H9 (cell line): Measurements from ENCODE around the gene KCNJ1. TPM values are rescaled to one million over a fixed set of nuclear protein-coding genes. Genes with fewer than 3 reads are reported as not detected.

Experiments used
- DNase-seq: peaks from one replicate; pipeline ENCODE4 v3.0.0-alpha.2; 2017
- H2AFZ ChIP-seq: one replicate; pipeline ENCODE4 v1.6.1; 2013; ENCODE audit warnings: mild to moderate bottlenecking, low read length, control low read depth, moderate library complexity
- H2AK5ac ChIP-seq: 2 replicates; pipeline ENCODE4 v1.6.1; 2013; ENCODE audit warnings: low read length, control low read depth, mixed read lengths; ENCODE audit not compliant: insufficient read length
- H2BK120ac ChIP-seq: one replicate; pipeline ENCODE4 v1.6.1; 2013; ENCODE audit warnings: low read depth, mild to moderate bottlenecking, low read length, control low read depth, inconsistent platforms; ENCODE audit not compliant: poor library complexity, severe bottlenecking
- H2BK12ac ChIP-seq: 2 replicates; pipeline ENCODE4 v1.6.1; 2013; ENCODE audit warnings: low read length, control low read depth, mixed read lengths, low read depth; ENCODE audit not compliant: insufficient read length
- H2BK15ac ChIP-seq: 2 replicates; pipeline ENCODE4 v1.6.1; 2013; ENCODE audit warnings: low read depth, low read length, control low read depth
- H2BK20ac ChIP-seq: one replicate; pipeline ENCODE4 v1.6.1; 2013; ENCODE audit warnings: low read depth, mild to moderate bottlenecking, low read length, control low read depth, inconsistent platforms; ENCODE audit not compliant: poor library complexity, severe bottlenecking
- H2BK5ac ChIP-seq: 2 replicates; pipeline ENCODE4 v1.6.1; 2013; ENCODE audit warnings: low read length, control low read depth, mixed read lengths; ENCODE audit not compliant: insufficient read length
- H3K14ac ChIP-seq: 2 replicates; pipeline ENCODE4 v1.6.1; 2013; ENCODE audit warnings: low read length, control low read depth; ENCODE audit not compliant: insufficient read depth
- H3K18ac ChIP-seq: 2 replicates; pipeline ENCODE4 v1.6.1; 2013; ENCODE audit warnings: low read depth, mild to moderate bottlenecking, mixed read lengths, low read length, control low read depth; ENCODE audit not compliant: insufficient read length
- H3K23ac ChIP-seq: 2 replicates; pipeline ENCODE4 v1.6.1; 2013; ENCODE audit warnings: low read length, control low read depth, mixed read lengths, low read depth; ENCODE audit not compliant: insufficient read length
- H3K23me2 ChIP-seq: 2 replicates; pipeline ENCODE4 v1.6.1; 2013; ENCODE audit warnings: low read depth, mild to moderate bottlenecking, mixed read lengths, low read length, control low read depth; ENCODE audit not compliant: insufficient read length, poor library complexity, severe bottlenecking
- H3K27ac ChIP-seq: 2 replicates; pipeline ENCODE4 v1.5.1; 2013; ENCODE audit warnings: low read length, control low read depth, mixed read lengths, low read depth; ENCODE audit not compliant: insufficient read length
- H3K27me3 ChIP-seq: 2 replicates; pipeline ENCODE4 v1.6.1; 2013; ENCODE audit warnings: low read length, control low read depth, inconsistent platforms; ENCODE audit not compliant: insufficient read depth
- H3K4ac ChIP-seq: 2 replicates; pipeline ENCODE4 v1.6.1; 2013; ENCODE audit warnings: low read depth, mild to moderate bottlenecking, control low read depth, inconsistent platforms, low read length, moderate library complexity
- H3K4me1 ChIP-seq: 2 replicates; pipeline ENCODE4 v1.6.1; 2013; ENCODE audit warnings: low read length, control low read depth, inconsistent platforms; ENCODE audit not compliant: insufficient read depth
- H3K4me2 ChIP-seq: 2 replicates; pipeline ENCODE4 v1.6.1; 2013; ENCODE audit warnings: low read length, control low read depth, mixed read lengths; ENCODE audit not compliant: insufficient read length, insufficient read depth
- H3K56ac ChIP-seq: 2 replicates; pipeline ENCODE4 v1.6.1; 2013; ENCODE audit warnings: low read depth, mild to moderate bottlenecking, mixed read lengths, low read length, control low read depth; ENCODE audit not compliant: insufficient read length
- H3K79me1 ChIP-seq: 2 replicates; pipeline ENCODE4 v1.6.1; 2013; ENCODE audit warnings: low read depth, mild to moderate bottlenecking, moderate library complexity, low read length, control low read depth, inconsistent platforms; ENCODE audit not compliant: insufficient read depth, poor library complexity, severe bottlenecking
- H3K79me2 ChIP-seq: 2 replicates; pipeline ENCODE4 v1.6.1; 2013; ENCODE audit warnings: low read length, control low read depth, inconsistent platforms; ENCODE audit not compliant: insufficient read depth
- H3K9ac ChIP-seq: 2 replicates; pipeline ENCODE4 v1.6.1; 2013; ENCODE audit warnings: low read length, control low read depth, mixed read lengths; ENCODE audit not compliant: insufficient read length; ENCODE audit errors: extremely low read depth
- H3K9me3 ChIP-seq: one replicate; pipeline ENCODE4 v1.6.1; 2013; ENCODE audit warnings: low read depth, low read length, inconsistent platforms; ENCODE audit not compliant: control insufficient read depth
- H3T11ph ChIP-seq: one replicate; pipeline ENCODE4 v1.6.1; 2013; ENCODE audit warnings: mild to moderate bottlenecking, low read length, control low read depth, inconsistent platforms
- H4K20me1 ChIP-seq: one replicate; pipeline ENCODE4 v1.6.1; 2013; ENCODE audit not compliant: control insufficient read depth, insufficient read length, insufficient read depth
- H4K5ac ChIP-seq: 2 replicates; pipeline ENCODE4 v1.6.1; 2013; ENCODE audit warnings: low read depth, mild to moderate bottlenecking, mixed read lengths, low read length, control low read depth; ENCODE audit not compliant: insufficient read length
- H4K8ac ChIP-seq: replicated peaks from 2 replicates; pipeline ENCODE4 v1.6.1; 2013; ENCODE audit warnings: low read length, control low read depth, mixed read lengths, low read depth; ENCODE audit not compliant: insufficient read length
- H4K91ac ChIP-seq: 2 replicates; pipeline ENCODE4 v1.6.1; 2013; ENCODE audit warnings: low read depth, mild to moderate bottlenecking, moderate library complexity, mixed read lengths, low read length, control low read depth; ENCODE audit not compliant: insufficient read length
- H3K27ac Mint-ChIP-seq, 3 experiments: 2 replicates in 2 of 3; 3 replicates in 1 of 3; pipeline ENCODE4 v1.8.0; 2020 to 2021; ENCODE audit warnings: mixed read lengths in 3 of 3, mild to moderate bottlenecking in 1 of 3, moderate library complexity in 1 of 3
- H3K27me3 Mint-ChIP-seq: 2 replicates; pipeline ENCODE4 v1.8.0; 2021; ENCODE audit warnings: low read depth, mild to moderate bottlenecking, moderate library complexity, mixed read lengths
- H3K36me3 Mint-ChIP-seq, 3 experiments: 2 replicates in 2 of 3; 3 replicates in 1 of 3; pipeline ENCODE4 v1.8.0; 2020 to 2021; ENCODE audit warnings: low read depth in 3 of 3, mixed read lengths in 3 of 3; ENCODE audit not compliant: insufficient read depth in 1 of 3
- H3K4me1 Mint-ChIP-seq, 2 experiments: 2 replicates each; pipeline ENCODE4 v1.8.0; 2020; ENCODE audit warnings: mixed read lengths in 2 of 2
- H3K4me3 Mint-ChIP-seq, 2 experiments: 2 replicates in 1 of 2; 3 replicates in 1 of 2; pipeline ENCODE4 v1.8.0; 2020 to 2021; ENCODE audit warnings: mild to moderate bottlenecking in 2 of 2, mixed read lengths in 2 of 2, moderate library complexity in 1 of 2
- H3K9me3 Mint-ChIP-seq, 2 experiments: 2 replicates in 1 of 2; 3 replicates in 1 of 2; pipeline ENCODE4 v1.8.0; 2020; ENCODE audit warnings: mild to moderate bottlenecking in 2 of 2, mixed read lengths in 2 of 2, moderate library complexity in 1 of 2
- CTCF ChIP-seq: fragments of 200-600 bp; sonication (generic); conservative IDR thresholded peaks from 3 replicates; pipeline ENCODE4 v1.8.0; 2021; ENCODE audit warnings: antibody characterized with exemption, mild to moderate bottlenecking
- WGBS: extraction: QIAGEN DNeasy Blood & Tissue Kit; methylation state at CpG from one replicate; pipeline ENCODE4 v1.1.7; 2013; ENCODE audit warnings: missing lambda C conversion rate, low lambda C conversion rate, mixed read lengths; ENCODE audit not compliant: insufficient read length; ENCODE audit errors: extremely low coverage; 5-methylcytosine and 5-hydroxymethylcytosine counted together
- total RNA-seq: library from RNA; stranded (reverse); gene quantifications from 2 replicates; pipeline ENCODE4 v1.2.1, GENCODE V29; 2021

Gene KCNJ1
- total RNA-seq, 1 experiment from 2014 or later = not detected

GRCh38 chr11:128790196-128790595 lies 76.9 kb downstream of the KCNJ1 start:
- H3K14ac ChIP-seq = no peak overlapping the region
- no peaks in the 10 kb centered on the region for H3K79me2 ChIP-seq
- no peak overlapping the region for H2AFZ ChIP-seq
- no peak overlapping the region for H3K4ac ChIP-seq
- H2AK5ac ChIP-seq = no peak overlapping the region
- H2BK5ac ChIP-seq = no peak overlapping the region
- H3K4me1 ChIP-seq = peaks cover 4% of the 10 kb centered on the region; the same call in 1 of the 2 replicates
- H4K8ac ChIP-seq = no peak overlapping the region
- no peak overlapping the region for H3K9ac ChIP-seq
- no peak overlapping the region for H3K4me2 ChIP-seq
- H2BK12ac ChIP-seq = no peak overlapping the region
- Mint-ChIP-seq H3K4me3 (no peak overlapping the region), H3K27ac (no peak overlapping the region), H3K27me3 (peaks cover 4% of the 10 kb centered on the region), H3K36me3 (no peaks in the 10 kb centered on the region), H3K9me3 (no peaks in the 10 kb centered on the region), H3K4me1 (peaks cover 25 to 27% of the 10 kb centered on the region in 2 experiments)
- WGBS = no CpG with 5 or more reads among the region's 11 CpGs
- H2BK20ac ChIP-seq = no peak overlapping the region
- no peaks in the 10 kb centered on the region for H3K9me3 ChIP-seq
- no peak overlapping the region for H4K5ac ChIP-seq
- no peak overlapping the region for H2BK15ac ChIP-seq
- no peak overlapping the region for H3K27ac ChIP-seq
- no peak overlapping the region for H3K18ac ChIP-seq
- no peak overlapping the region for H3T11ph ChIP-seq
- H2BK120ac ChIP-seq = no peak overlapping the region
- H3K27me3 ChIP-seq = no peaks in the 10 kb centered on the region
- H3K56ac ChIP-seq = no peak overlapping the region
- no peaks in the 10 kb centered on the region for H4K20me1 ChIP-seq
- no peak for TF ChIP-seq CTCF
- no peaks in the 10 kb centered on the region for H3K79me1 ChIP-seq
- no peak overlapping the region for H4K91ac ChIP-seq
- H3K23me2 ChIP-seq = no peaks in the 10 kb centered on the region
- DNase-seq = no peak
- no peak overlapping the region for H3K23ac ChIP-seq
